CD14-positive monocyte (primary cell): ENCODE data around the gene RNF151. TPM values are rescaled to one million over a fixed set of nuclear protein-coding genes. Genes with fewer than 3 reads are reported as not detected.

ENCODE experiments used
- DNase-seq, 3 donors: peaks; one replicate each; pipeline ENCODE4 v3.0.0-alpha.2; 2011 to 2022
- H2AFZ ChIP-seq: 2 replicates; pipeline ENCODE4 v1.6.0; 2012; ENCODE audit warnings: mild to moderate bottlenecking, low read depth, low read length, inconsistent platforms; ENCODE audit not compliant: insufficient read depth, poor library complexity, severe bottlenecking
- H3K27ac ChIP-seq, 2 donors: 1 replicate in 1 of 2; 2 replicates in 1 of 2; pipeline ENCODE4 v1.5.1; 2012 to 2013; ENCODE audit warnings: low read length in 2 of 2, control low read depth in 1 of 2, inconsistent platforms in 1 of 2, low read depth in 1 of 2, mild to moderate bottlenecking in 1 of 2
- H3K27me3 ChIP-seq, 2 donors: one replicate each; pipeline versions ENCODE4 v1.6.0 to v1.6.1; 2011 to 2013; ENCODE audit warnings: low read length in 2 of 2; ENCODE audit not compliant: control insufficient read depth in 2 of 2, insufficient read depth in 2 of 2
- H3K36me3 ChIP-seq, 2 donors: replicated peaks in 1 of 2; 1 replicate in 1 of 2; 2 replicates in 1 of 2; pipeline versions ENCODE4 v1.5.1 to v1.6.1; 2012 to 2013; ENCODE audit warnings: low read length in 2 of 2, control low read depth in 1 of 2, inconsistent platforms in 1 of 2, mild to moderate bottlenecking in 1 of 2; ENCODE audit not compliant: insufficient read depth in 2 of 2, control insufficient read depth in 1 of 2
- H3K4me1 ChIP-seq, 2 donors: 1 replicate in 1 of 2; 2 replicates in 1 of 2; pipeline versions ENCODE4 v1.5.1 to v1.6.1; 2012 to 2013; ENCODE audit warnings: low read length in 2 of 2, control low read depth in 1 of 2, inconsistent platforms in 1 of 2, mild to moderate bottlenecking in 1 of 2, moderate library complexity in 1 of 2; ENCODE audit not compliant: insufficient read depth in 2 of 2, control insufficient read depth in 1 of 2
- H3K4me2 ChIP-seq: replicated peaks from 2 replicates; pipeline ENCODE3; 2012; ENCODE audit warnings: low read length, moderate library complexity, mild to moderate bottlenecking; ENCODE audit not compliant: poor library complexity, severe bottlenecking; ENCODE audit errors: extremely low read depth
- H3K4me3 ChIP-seq, 3 experiments: fragments of 200-600 bp in 1 of 3; sonication (generic) in 1 of 3; replicated peaks in 1 of 3; 1 replicate in 2 of 3; 2 replicates in 1 of 3; pipeline ENCODE4 v1.5.1; 2011 to 2013; ENCODE audit warnings: low read length in 3 of 3, mild to moderate bottlenecking in 3 of 3, control low read depth in 2 of 3, low read depth in 2 of 3, inconsistent platforms in 1 of 3, moderate library complexity in 1 of 3
- H3K79me2 ChIP-seq: 2 replicates; pipeline ENCODE4 v1.6.0; 2012; ENCODE audit warnings: mild to moderate bottlenecking, control low read depth, inconsistent platforms, low read length, moderate library complexity; ENCODE audit not compliant: insufficient read depth
- H3K9ac ChIP-seq: 2 replicates; pipeline ENCODE4 v1.6.0; 2017; ENCODE audit warnings: low read length, mild to moderate bottlenecking; ENCODE audit not compliant: insufficient read depth, poor library complexity, severe bottlenecking
- H3K9me3 ChIP-seq, 2 donors: replicated peaks in 1 of 2; 1 replicate in 1 of 2; 2 replicates in 1 of 2; pipeline versions ENCODE4 v1.5.1 to v1.6.1; 2012 to 2013; ENCODE audit warnings: low read length in 2 of 2, control low read depth in 1 of 2; ENCODE audit not compliant: control insufficient read depth in 1 of 2, insufficient read depth in 1 of 2
- H4K20me1 ChIP-seq: 2 replicates; pipeline ENCODE4 v1.6.0; 2012; ENCODE audit warnings: mild to moderate bottlenecking, low read length, control low read depth, moderate library complexity; ENCODE audit not compliant: insufficient read depth
- H3K27ac Mint-ChIP-seq, 7 donors: one replicate each; pipeline ENCODE4 v1.8.0; 2020; ENCODE audit warnings: mild to moderate bottlenecking in 7 of 7, mixed read lengths in 7 of 7, moderate library complexity in 6 of 7, inconsistent platforms in 2 of 7
- H3K27me3 Mint-ChIP-seq, 3 donors: one replicate each; pipeline ENCODE4 v1.8.0; 2021 to 2022; ENCODE audit warnings: low read depth in 3 of 3, mild to moderate bottlenecking in 3 of 3, mixed read lengths in 3 of 3, moderate library complexity in 3 of 3, inconsistent platforms in 1 of 3
- H3K36me3 Mint-ChIP-seq, 2 donors: one replicate each; pipeline ENCODE4 v1.8.0; 2020; ENCODE audit warnings: mixed read lengths in 2 of 2, inconsistent platforms in 1 of 2, mild to moderate bottlenecking in 1 of 2
- H3K4me1 Mint-ChIP-seq: one replicate; pipeline ENCODE4 v1.8.0; 2020; ENCODE audit warnings: mild to moderate bottlenecking, mixed read lengths
- H3K4me3 Mint-ChIP-seq, 2 donors: one replicate each; pipeline ENCODE4 v1.8.0; 2020; ENCODE audit warnings: mild to moderate bottlenecking in 2 of 2, mixed read lengths in 2 of 2, moderate library complexity in 1 of 2
- H3K9me3 Mint-ChIP-seq, 7 donors: one replicate each; pipeline ENCODE4 v1.8.0; 2020 to 2022; ENCODE audit warnings: mixed read lengths in 7 of 7, mild to moderate bottlenecking in 6 of 7, moderate library complexity in 6 of 7, inconsistent platforms in 2 of 7
- CTCF ChIP-seq: fragments of 200-600 bp; IDR thresholded peaks from one replicate; pipeline ENCODE4 v1.8.0; 2022; ENCODE audit warnings: antibody characterized with exemption, mild to moderate bottlenecking
- WGBS: methylation state at CpG from one replicate; pipeline ENCODE4 v1.1.5; 2013; ENCODE audit warnings: missing lambda C conversion rate; ENCODE audit not compliant: insufficient coverage; 5-methylcytosine and 5-hydroxymethylcytosine counted together
- intact Hi-C, 2 donors: fragments of 100-400 bp; cut with micrococcal nuclease; formaldehyde crosslinking; loops; one replicate each; pipeline versions ENCODE4 v1.15.0 to v1.15.1; 2023
- polyA plus RNA-seq, 3 donors: library from polyadenylated mRNA; depleted of rRNA in 1 of 3; unstranded in 2 of 3; stranded (reverse) in 1 of 3; fragments of 300-500 nt in 2 of 3; fragments of >200 nt in 1 of 3; fragmentation: Illumina TruSeq in 2 of 3; gene quantifications; 1 replicate in 2 of 3; 2 replicates in 1 of 3; pipeline ENCODE4 v1.2.3, GENCODE V29; 2012 to 2021

RNF151 gene
- polyA plus RNA-seq, 3 donors, result not detected

GRCh38 chr16:1942047-1942809 lies 24.4 kb upstream of the RNF151 start:
- Mint-ChIP-seq H3K9me3 (no peaks in the 10 kb centered on the region), H3K27ac (peak overlapping the region; percentile 85 to 95 (median 94)), H3K36me3 (peaks cover 28 to 45% of the 10 kb centered on the region in 2 donors), H3K27me3 (peaks cover 0 to 3% (median 0%) of the 10 kb centered on the region in 3 donors), H3K4me1 (peaks cover 56% of the 10 kb centered on the region), H3K4me3 (peak overlapping the region; percentile 89 to 91)
- Histone ChIP-seq H3K9me3 (no peaks in the 10 kb centered on the region), H4K20me1 (peaks cover 34% of the 10 kb centered on the region), H3K4me3 (peak overlapping the region; percentile 86 to 99 (median 92)), H3K36me3 (peaks cover 29 to 40% of the 10 kb centered on the region in 2 donors), H3K27ac (peak overlapping the region; percentile 83), H3K27me3 (no peaks in the 10 kb centered on the region), H3K4me1 (peaks cover 61 to 69% of the 10 kb centered on the region in 2 donors), H3K79me2 (peaks cover 57% of the 10 kb centered on the region), H3K9ac (peak overlapping the region; percentile 82), H2AFZ (peak overlapping the region; percentile 63), H3K4me2 (peak overlapping the region; percentile 100)
- no peak for TF ChIP-seq CTCF
- WGBS, result 5% methylated on average over 9 of the region's 17 CpGs
- intact Hi-C loops, result loop anchor here in 1 of 2 donors (2.0 to 10.0 kb wide), 3 partner anchors 51 to 213 kb away; partner anchors contain the start of genes NUBP2, SPSB3 and TRAF7
- DNase-seq, result peak; percentile 66 to 88 (median 78)

DNA sequence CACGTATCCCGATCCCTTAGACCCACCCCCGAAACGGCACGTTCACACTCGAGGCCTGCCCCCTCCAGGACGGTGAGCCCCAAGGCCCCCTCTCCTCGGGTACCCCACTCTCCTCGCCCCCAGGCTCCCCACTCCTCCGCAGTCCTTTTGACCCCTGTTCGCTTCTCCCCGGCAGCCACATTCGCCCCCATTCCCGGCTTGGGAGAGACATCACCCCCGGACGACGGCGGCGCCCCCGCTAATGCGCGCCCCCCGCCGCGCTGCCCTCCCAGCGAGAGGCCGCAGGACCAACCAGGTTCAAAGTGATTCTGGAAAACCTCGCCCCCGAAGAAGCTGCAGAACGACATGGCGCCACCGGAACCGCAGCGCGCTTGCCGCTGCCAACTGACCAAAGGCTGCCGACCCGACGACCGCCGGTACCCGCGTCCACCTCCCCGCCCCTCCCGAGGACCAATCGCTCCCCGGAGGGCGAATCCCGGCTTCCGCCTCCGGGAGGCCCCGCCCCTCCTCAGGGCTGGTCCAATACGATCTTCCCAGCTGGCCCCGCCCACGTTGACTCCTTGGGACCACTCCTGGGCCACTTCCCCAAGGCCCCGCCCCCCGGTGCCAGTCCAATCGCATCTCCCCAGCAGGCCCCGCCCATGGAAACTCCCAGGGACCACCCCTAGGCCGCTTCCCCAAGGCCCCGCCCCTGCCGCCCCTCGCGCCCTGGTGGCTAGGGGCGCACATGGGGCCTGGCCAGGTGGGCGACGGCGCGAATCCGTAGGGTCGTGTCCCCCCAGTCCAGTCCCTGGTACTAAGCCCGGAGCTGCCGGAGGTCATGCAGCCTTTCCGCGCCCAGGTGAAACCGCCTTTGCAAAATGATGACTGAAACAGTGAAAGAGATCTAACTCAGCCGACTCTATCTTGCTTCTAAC lies 23.6 kb upstream of the RNF151 start, which contains the start of gene MSRB1:
TSS of gene MSRB1 (minus strand) at position 390 of the 917 bp plus-strand sequence. CDS start at position 347, 43 bp downstream.
- Histone ChIP-seq H3K9me3 (no peaks in the 10 kb centered on the region), H3K27me3 (no peaks in the 10 kb centered on the region), H4K20me1 (peaks cover 27% of the 10 kb centered on the region), H3K27ac (peak within 1 kb of the TSS; percentile 83), H3K4me3 (peak within 1 kb of the TSS; percentile 86 to 99 (median 92)), H3K79me2 (peaks cover 49% of the 10 kb centered on the region), H2AFZ (peak within 1 kb of the TSS; percentile 87), H3K36me3 (peaks cover 29 to 31% of the 10 kb centered on the region in 2 donors), H3K9ac (peak within 1 kb of the TSS; percentile 82), H3K4me2 (peak within 1 kb of the TSS; percentile 100), H3K4me1 (peaks cover 53 to 60% of the 10 kb centered on the region in 2 donors)
- Mint-ChIP-seq H3K27me3 (peaks cover 0 to 3% (median 2%) of the 10 kb centered on the region in 3 donors), H3K4me1 (peaks cover 51% of the 10 kb centered on the region), H3K9me3 (no peaks in the 10 kb centered on the region), H3K36me3 (peaks cover 25 to 36% of the 10 kb centered on the region in 2 donors), H3K4me3 (peak within 1 kb of the TSS; percentile 89 to 91), H3K27ac (peak within 1 kb of the TSS; percentile 85 to 95 (median 94))
- intact Hi-C loops, result loop anchor here in 1 of 2 donors (2.0 to 10.0 kb wide), 3 partner anchors 50 to 212 kb away; partner anchors contain the start of genes NUBP2, SPSB3 and TRAF7
- DNase-seq, result peak; percentile 98 to 99 (median 98)
- WGBS, result under 1% methylated on average over 55 of the region's 77 CpGs
- TF ChIP-seq CTCF, result no peak
